Measurements from ENCODE around the gene TSPAN16. TPM values are rescaled to one million over a fixed set of nuclear protein-coding genes. Genes with fewer than 3 reads are reported as not detected.

TSPAN16 gene
- total and polyA plus RNA-seq, 2 of the 13 experiments (the other 11 are each of a cell fraction or from before 2014, with no cell fraction given), result not detected

DNA sequence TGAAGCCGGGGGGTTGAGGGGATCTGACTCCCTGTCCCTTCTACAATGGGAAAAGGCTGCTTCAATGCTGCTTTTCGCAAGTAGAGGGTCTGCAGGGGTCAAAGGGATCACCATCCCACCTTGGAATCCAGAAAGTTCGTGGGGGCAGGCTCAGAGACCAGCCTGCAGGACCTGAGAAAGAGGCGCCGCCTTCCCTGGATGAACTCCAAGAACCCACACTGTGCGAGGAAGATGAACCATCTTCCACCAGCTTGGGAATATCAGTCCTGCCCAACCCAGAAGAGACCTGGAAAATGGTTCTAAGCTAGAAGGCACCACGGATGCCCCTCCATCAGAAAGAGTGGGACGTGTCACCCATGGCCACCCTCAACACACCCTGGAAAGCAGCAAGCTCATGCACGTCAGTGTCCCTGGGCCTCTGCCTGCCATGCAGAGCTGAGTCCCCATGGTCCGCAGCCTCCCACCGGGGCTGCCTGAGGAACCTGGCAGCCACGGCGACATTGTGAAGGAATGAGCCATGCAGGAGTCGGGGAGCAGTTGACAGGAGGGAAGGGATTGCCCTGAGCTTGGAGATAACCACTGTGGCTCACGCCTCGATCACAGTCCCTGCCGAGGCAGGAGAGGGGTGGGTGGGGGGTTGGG lies 28.9 kb downstream of the TSPAN16 start:
- H3K4me1 ChIP-seq (ENCODE audit: insufficient read depth, low read length), result peaks cover 35% of the 10 kb centered on the region
- 82% methylated on average over 16 of the region's 17 CpGs for WGBS (ENCODE audit: low lambda C conversion rate)
- no peak overlapping the region for H3K4me3 ChIP-seq (replicated peaks in 1 of 3; ENCODE audit: insufficient read depth in 1 of 3, low read depth in 2 of 3, low read length in 3 of 3)
- FAIRE-seq (no peak), ATAC-seq (no peak), DNase-seq (ENCODE audit: low spot score) (no peak)
- no peak overlapping the region for H3K9ac ChIP-seq (ENCODE audit: insufficient read depth, low read depth, low read length)
- in situ Hi-C loops (cut with HindIII; ENCODE audit: extremely low pct_ligation_motif_present, low pct_unique_long_range_greater_than_20kb) (no loop called here), intact Hi-C loops (cut with micrococcal nuclease; ENCODE audit: unreplicated experiment) (no loop called here)
- ChIA-PET CTCF (ENCODE audit: low intra/inter-chr PET ratio, low total read pairs) (no interaction called here), POLR2A (interaction anchor here (1.0 to 2.3 kb wide), 4 partner anchors 8 to 50 kb away, joined by 4 to 10 read pairs (median 4); partner anchors contain the start of genes CCDC159, RAB3D, SWSAP1 and TMEM205)
- no peaks in the 10 kb centered on the region for H3K9me3 ChIP-seq (ENCODE audit: low read length)
- H4K20me1 ChIP-seq (ENCODE audit: insufficient read depth, low read length), result no peaks in the 10 kb centered on the region
- H3K27ac ChIP-seq (ENCODE audit: extremely low read length, insufficient read depth, low read length), result peak overlapping the region; percentile 45
- no peaks in the 10 kb centered on the region for H3K27me3 ChIP-seq (ENCODE audit: control insufficient read depth in 1 of 2, insufficient read depth in 2 of 2, low read length in 2 of 2)
- 0 out of 2 replicates have a peak, but pooled peaks have one; percentile 28 for TF ChIP-seq ZFP91 (CRISPR knock-in tag; IDR thresholded peaks at IDR 0.05; ENCODE audit: borderline replicate concordance)
- TF ChIP-seq NAIF1 (CRISPR knock-in tag; IDR thresholded peaks at IDR 0.05; ENCODE audit: borderline replicate concordance), result no peak
- TF ChIP-seq HBP1 (CRISPR knock-in tag; IDR thresholded peaks at IDR 0.05; ENCODE audit: low read depth), result no peak
- peak; percentile 25; the same call in 1 of the 2 replicates for TF ChIP-seq ZNF768 (CRISPR knock-in tag; IDR thresholded peaks at IDR 0.05)
- H3K79me2 ChIP-seq (ENCODE audit: insufficient read depth, low read length), result no peaks in the 10 kb centered on the region
- H3K36me3 ChIP-seq (replicated peaks in 1 of 2; ENCODE audit: control insufficient read depth in 1 of 2, insufficient read depth in 2 of 2, low read length in 2 of 2), result no peaks in the 10 kb centered on the region
- H3K4me2 ChIP-seq (ENCODE audit: low read depth, low read length), result peak overlapping the region; percentile 68
- no TSS peak for BruUV-seq (replicated peaks)
- no peak overlapping the region for H2AFZ ChIP-seq (ENCODE audit: low read length)
